Body of pancreas (tissue), 4 donors: Measurements from ENCODE around the gene NOTCH3.

Experiments
- POLR2A ChIP-seq, 3 donors: fragments of 450-650 bp; IDR thresholded peaks; one replicate each; pipeline ENCODE4 v1.6.1; 2016; ENCODE audit warnings: antibody characterized with exemption in 3 of 3, mild to moderate bottlenecking in 2 of 3
- TF ChIP-seq, protein P1 (sequence below), 7 experiments: fragments of 450-650 bp in 4 of 7; fragments of 200-600 bp in 3 of 7; sonication (generic) in 3 of 7; IDR thresholded peaks; one replicate each; pipeline ENCODE4 v1.5.1; 2016 to 2019; ENCODE audit warnings: antibody characterized with exemption in 7 of 7

DNA sequence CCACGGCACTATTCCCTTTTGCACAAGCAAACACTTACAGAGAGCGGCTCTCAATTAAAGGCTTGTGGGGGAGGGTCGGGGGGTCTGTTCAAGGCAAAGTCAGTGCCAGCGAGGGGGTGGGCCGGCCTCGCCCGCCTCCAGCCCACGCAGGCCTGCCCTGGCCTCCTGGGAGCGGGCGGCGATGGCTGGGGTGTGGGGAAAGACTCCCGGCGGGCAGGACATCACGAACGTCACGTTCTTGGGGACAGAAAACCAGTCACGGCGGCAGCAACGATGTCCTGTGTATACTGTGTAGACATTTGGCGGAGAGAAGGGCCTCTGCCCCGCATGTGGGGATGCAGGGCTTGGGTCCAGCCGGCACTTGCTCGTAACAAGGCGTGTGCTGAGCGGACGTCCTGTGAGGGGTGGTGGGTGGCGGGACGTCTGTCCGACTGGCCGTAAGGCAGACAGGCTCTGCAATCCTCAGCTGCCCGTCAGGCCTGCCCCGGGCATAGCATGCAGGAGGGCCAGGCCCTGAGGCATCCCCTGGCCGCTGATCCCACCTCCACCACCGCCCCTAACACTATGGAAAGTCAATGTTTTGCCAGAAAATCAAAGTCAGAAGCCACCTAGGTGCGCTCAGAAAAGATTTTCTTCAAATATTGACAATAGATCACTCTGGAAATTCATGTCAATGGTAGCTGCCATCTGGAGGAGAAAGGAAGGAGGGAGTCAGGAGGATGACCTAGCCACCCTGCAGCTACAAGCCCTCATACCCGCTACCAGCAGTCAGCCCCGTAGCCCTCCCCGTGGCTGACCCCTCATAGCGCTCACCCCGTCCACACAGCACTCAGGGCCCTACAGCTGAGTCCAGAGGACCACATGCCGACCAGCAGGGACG, 37.2 kb upstream of the NOTCH3 start:
- TF ChIP-seq, protein P1, sequence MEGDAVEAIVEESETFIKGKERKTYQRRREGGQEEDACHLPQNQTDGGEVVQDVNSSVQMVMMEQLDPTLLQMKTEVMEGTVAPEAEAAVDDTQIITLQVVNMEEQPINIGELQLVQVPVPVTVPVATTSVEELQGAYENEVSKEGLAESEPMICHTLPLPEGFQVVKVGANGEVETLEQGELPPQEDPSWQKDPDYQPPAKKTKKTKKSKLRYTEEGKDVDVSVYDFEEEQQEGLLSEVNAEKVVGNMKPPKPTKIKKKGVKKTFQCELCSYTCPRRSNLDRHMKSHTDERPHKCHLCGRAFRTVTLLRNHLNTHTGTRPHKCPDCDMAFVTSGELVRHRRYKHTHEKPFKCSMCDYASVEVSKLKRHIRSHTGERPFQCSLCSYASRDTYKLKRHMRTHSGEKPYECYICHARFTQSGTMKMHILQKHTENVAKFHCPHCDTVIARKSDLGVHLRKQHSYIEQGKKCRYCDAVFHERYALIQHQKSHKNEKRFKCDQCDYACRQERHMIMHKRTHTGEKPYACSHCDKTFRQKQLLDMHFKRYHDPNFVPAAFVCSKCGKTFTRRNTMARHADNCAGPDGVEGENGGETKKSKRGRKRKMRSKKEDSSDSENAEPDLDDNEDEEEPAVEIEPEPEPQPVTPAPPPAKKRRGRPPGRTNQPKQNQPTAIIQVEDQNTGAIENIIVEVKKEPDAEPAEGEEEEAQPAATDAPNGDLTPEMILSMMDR (IDR thresholded peaks at IDR 0.05) = no peak
- no peak for TF ChIP-seq POLR2A (IDR thresholded peaks at IDR 0.05)
